GM10248 (cell line): Measurements from ENCODE around the gene PTRHD1.
"Not testable (repeated sequence)": the region's sequence is repeated elsewhere in the genome, so short reads cannot be mapped to it uniquely, and the experiment has no call there.

Source experiments
- CTCF ChIA-PET: fragments of 300-600 bp; sonication (Branson Sonifier 250); formaldehyde crosslinking; extraction: SDS; loops from one replicate; lab custom pipeline; 2021; ENCODE audit warnings: antibody characterized with exemption; lab: Yijun Ruan, JAX
- POLR2A ChIA-PET: fragments of 350-650 bp; sonication (Branson Sonifier 250); formaldehyde crosslinking; extraction: SDS; loops from one replicate; lab custom pipeline; 2020; ENCODE audit warnings: antibody characterized with exemption; lab: Yijun Ruan, JAX
- DNase-seq: peaks from one replicate; pipeline ENCODE4 v3.0.0; 2012; ENCODE audit errors: extremely low spot score
- TF ChIP-seq, protein P1 (sequence below): IDR thresholded peaks from 2 replicates; pipeline ENCODE4 v1.5.1; 2012; ENCODE audit warnings: mild to moderate bottlenecking, low read depth; ENCODE audit errors: extremely low read depth, missing control alignments, control extremely low read depth

PTRHD1 gene

GRCh38 chr2:24838541-24838940 is 45.4 kb upstream of the PTRHD1 start:
- TF ChIP-seq, protein P1, sequence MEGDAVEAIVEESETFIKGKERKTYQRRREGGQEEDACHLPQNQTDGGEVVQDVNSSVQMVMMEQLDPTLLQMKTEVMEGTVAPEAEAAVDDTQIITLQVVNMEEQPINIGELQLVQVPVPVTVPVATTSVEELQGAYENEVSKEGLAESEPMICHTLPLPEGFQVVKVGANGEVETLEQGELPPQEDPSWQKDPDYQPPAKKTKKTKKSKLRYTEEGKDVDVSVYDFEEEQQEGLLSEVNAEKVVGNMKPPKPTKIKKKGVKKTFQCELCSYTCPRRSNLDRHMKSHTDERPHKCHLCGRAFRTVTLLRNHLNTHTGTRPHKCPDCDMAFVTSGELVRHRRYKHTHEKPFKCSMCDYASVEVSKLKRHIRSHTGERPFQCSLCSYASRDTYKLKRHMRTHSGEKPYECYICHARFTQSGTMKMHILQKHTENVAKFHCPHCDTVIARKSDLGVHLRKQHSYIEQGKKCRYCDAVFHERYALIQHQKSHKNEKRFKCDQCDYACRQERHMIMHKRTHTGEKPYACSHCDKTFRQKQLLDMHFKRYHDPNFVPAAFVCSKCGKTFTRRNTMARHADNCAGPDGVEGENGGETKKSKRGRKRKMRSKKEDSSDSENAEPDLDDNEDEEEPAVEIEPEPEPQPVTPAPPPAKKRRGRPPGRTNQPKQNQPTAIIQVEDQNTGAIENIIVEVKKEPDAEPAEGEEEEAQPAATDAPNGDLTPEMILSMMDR: no peak
- CTCF ChIA-PET: interaction anchor here (0.8 to 3.6 kb wide), 2 partner anchors 11 kb away, joined by 3 to 19 read pairs; no protein-coding TSS in a partner anchor
- DNase-seq: no peak
- POLR2A ChIA-PET: no interaction called here

GRCh38 chr2:24837996-24838513 is 44.9 kb upstream of the PTRHD1 start:
- no peak for DNase-seq
- TF ChIP-seq, protein P1: no peak
- POLR2A ChIA-PET: no interaction called here
- CTCF ChIA-PET: interaction anchor here (0.9 to 3.6 kb wide), 2 partner anchors 10 to 437 kb away, joined by 3 to 19 read pairs; no protein-coding TSS in a partner anchor

DNA sequence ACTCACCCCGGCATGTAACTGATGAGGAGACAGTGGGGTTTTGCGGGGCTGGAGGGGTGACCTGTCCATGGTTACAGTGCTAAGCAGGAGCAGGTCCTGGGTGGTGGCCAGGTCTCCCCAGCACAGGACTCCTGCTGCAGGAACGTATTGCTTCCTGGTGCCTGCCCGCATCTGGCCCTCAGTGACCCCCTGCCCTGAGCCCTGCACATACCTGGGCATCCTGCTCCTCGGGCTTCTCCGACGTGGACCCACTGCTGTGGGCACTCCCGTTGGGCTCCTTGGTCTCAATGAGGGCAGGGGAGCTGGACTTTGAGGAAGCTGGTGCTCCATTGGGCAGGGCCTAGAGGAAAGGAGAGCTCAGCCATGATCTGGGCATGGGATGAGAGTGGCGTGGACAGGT is 43.5 kb upstream of the PTRHD1 start:
- POLR2A ChIA-PET: no interaction called here
- DNase-seq: no peak
- CTCF ChIA-PET: interaction anchor here (1.2 to 3.6 kb wide), 5 partner anchors 9 to 427 kb away, joined by 3 to 19 read pairs (median 5); no protein-coding TSS in a partner anchor
- TF ChIP-seq, protein P1: no peak

- TF ChIP-seq, protein P1: no peak
- no peak for DNase-seq
- ChIA-PET POLR2A (no interaction called here), CTCF (interaction anchor here (1.4 to 3.6 kb wide), 4 partner anchors 8 to 427 kb away, joined by 3 to 19 read pairs (median 5); no protein-coding TSS in a partner anchor)
Measured at GRCh38 chr2:24836206-24836605, 43.0 kb upstream of the PTRHD1 start.

DNA sequence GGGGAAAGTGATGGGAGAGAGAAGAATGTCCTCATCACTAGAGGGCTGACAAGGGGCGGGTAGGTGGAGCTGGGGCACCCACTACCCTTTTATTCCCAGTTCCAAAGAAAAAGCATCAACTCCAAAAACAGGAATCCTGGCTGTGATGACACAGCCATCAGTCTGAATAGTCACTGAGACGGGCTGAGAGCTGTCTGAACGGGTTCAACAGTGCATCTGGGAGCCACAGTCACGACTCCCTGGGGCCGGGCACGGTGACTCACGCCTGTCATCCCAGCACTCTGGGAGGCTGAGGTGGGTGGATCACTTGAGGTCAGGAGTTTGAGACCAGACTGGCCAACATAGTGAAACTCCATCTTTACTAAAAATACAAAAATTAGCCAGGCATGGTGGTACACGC is 42.2 kb upstream of the PTRHD1 start:
- DNase-seq: not testable (repeated sequence)
- POLR2A ChIA-PET: interaction anchor here (0.5 kb wide), 1 partner anchor 579 kb away, joined by 3 read pairs; no protein-coding TSS in a partner anchor
- CTCF ChIA-PET: interaction anchor here (1.4 to 3.6 kb wide), 4 partner anchors 8 to 426 kb away, joined by 3 to 19 read pairs (median 5); no protein-coding TSS in a partner anchor

DNA sequence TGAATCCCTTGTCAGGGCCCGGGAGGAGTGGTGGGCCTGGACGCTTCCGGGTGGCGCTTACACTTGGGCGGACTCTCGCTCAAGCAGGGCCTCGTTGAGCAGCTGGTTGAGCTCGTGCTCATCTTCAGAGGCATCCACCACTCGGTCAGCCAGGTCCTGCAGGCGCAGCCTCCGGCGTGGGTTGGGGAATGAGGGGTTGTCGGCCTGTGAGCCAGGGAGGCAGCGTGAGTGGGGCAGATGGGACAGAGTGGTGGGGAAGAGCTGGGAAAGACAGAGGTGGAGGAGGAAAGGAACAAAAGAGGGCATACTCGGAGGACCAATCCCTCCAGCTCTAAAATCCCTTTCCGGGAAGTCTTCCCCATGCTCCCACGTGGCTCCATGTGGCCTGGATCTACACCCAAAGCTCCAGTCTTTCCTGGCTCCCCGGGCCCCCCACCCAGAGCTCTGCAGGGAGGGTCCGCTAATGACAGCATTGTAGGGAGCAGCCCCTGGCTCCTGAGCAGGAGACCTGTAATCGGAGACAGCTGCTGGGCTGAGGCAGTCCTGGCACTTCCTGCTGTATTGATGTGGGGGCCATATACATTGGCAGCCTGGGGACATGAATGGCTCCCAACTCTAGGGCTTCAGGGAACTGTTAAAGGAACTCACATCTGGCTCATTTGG is 41.7 kb upstream of the PTRHD1 start:
- TF ChIP-seq, protein P1: no peak
- no peak for DNase-seq
- CTCF ChIA-PET: interaction anchor here (1.5 to 3.6 kb wide), 3 partner anchors 7 to 413 kb away, joined by 5 to 19 read pairs (median 5); no protein-coding TSS in a partner anchor
- POLR2A ChIA-PET: interaction anchor here (0.5 kb wide), 1 partner anchor 578 kb away, joined by 3 read pairs; no protein-coding TSS in a partner anchor
